HFF-Myc (cell line): ENCODE results near the gene ANKIB1.

Experiments used
- DNase-seq: peaks from one replicate; pipeline ENCODE4 v3.0.0-alpha.2; 2011; ENCODE audit warnings: low read depth; ENCODE audit errors: extremely low read depth
- H3K4me3 ChIP-seq: replicated peaks from 2 replicates; pipeline ENCODE4 v1.5.1; 2011; ENCODE audit warnings: low read depth, mild to moderate bottlenecking, control low read depth, low read length
- CTCF ChIP-seq: IDR thresholded peaks from 2 replicates; pipeline ENCODE4 v1.5.1; 2012; ENCODE audit warnings: mild to moderate bottlenecking, low read depth, low read length, control low read depth; ENCODE audit errors: missing control alignments

Gene ANKIB1

GRCh38 chr7:92319243-92319642 lies 73.5 kb downstream of the ANKIB1 start:
- H3K4me3 ChIP-seq: no peak overlapping the region
- DNase-seq: no peak
- no peak for TF ChIP-seq CTCF

- no peak for DNase-seq
- no peak overlapping the region for H3K4me3 ChIP-seq
- TF ChIP-seq CTCF: no peak
Measured at GRCh38 chr7:92325173-92325572, 79.4 kb downstream of the ANKIB1 start.

GRCh38 chr7:92325858-92326257 lies 80.1 kb downstream of the ANKIB1 start:
- no peak for TF ChIP-seq CTCF
- DNase-seq: no peak
- no peak overlapping the region for H3K4me3 ChIP-seq

GRCh38 chr7:92330835-92331438 lies 85.2 kb downstream of the ANKIB1 start:
- no peak for TF ChIP-seq CTCF
- no peak overlapping the region for H3K4me3 ChIP-seq
- no peak for DNase-seq

- no peak overlapping the region for H3K4me3 ChIP-seq
- no peak for TF ChIP-seq CTCF
- DNase-seq: no peak
Measured at GRCh38 chr7:92331508-92331907, 85.7 kb downstream of the ANKIB1 start.

GRCh38 chr7:92332782-92333181 lies 87.0 kb downstream of the ANKIB1 start:
- H3K4me3 ChIP-seq: no peak overlapping the region
- TF ChIP-seq CTCF: no peak
- no peak for DNase-seq

- no peak for TF ChIP-seq CTCF
- no peak for DNase-seq
- no peak overlapping the region for H3K4me3 ChIP-seq
Measured at GRCh38 chr7:92333866-92334265, 88.1 kb downstream of the ANKIB1 start.
